Gastroesophageal sphincter (tissue), 4 donors: Measurements from ENCODE around the gene C20orf173. TPM values are rescaled to one million over a fixed set of nuclear protein-coding genes. Genes with fewer than 3 reads are reported as not detected.

Experiments
- ATAC-seq: fragments of 150-250 bp; one replicate; pipeline ENCODE4 v1.9.1; 2016; ENCODE audit warnings: mild to moderate bottlenecking, moderate library complexity
- H3K27ac ChIP-seq, 4 donors: fragments of 200-600 bp; sonication (generic) in 3 of 4; 1 replicate in 3 of 4; 2 replicates in 1 of 4; pipeline ENCODE4 v1.5.1; 2016 to 2019
- H3K27me3 ChIP-seq: fragments of 200-600 bp; sonication (generic); one replicate; pipeline ENCODE4 v1.5.1; 2019
- H3K36me3 ChIP-seq, 2 donors: fragments of 200-600 bp; sonication (generic); one replicate each; pipeline ENCODE4 v1.5.1; 2019; ENCODE audit warnings: control low read depth in 1 of 2
- H3K4me1 ChIP-seq, 3 donors: fragments of 200-600 bp; sonication (generic); 1 replicate in 2 of 3; 2 replicates in 1 of 3; pipeline ENCODE4 v1.5.1; 2016 to 2019; ENCODE audit warnings: control low read depth in 2 of 3
- H3K4me3 ChIP-seq, 2 donors: fragments of 200-600 bp; sonication (generic); one replicate each; pipeline ENCODE4 v1.5.1; 2019; ENCODE audit warnings: mild to moderate bottlenecking in 1 of 2, moderate library complexity in 1 of 2
- H3K9me3 ChIP-seq, 3 donors: fragments of 200-600 bp; sonication (generic); one replicate each; pipeline ENCODE4 v1.5.1; 2017 to 2019; ENCODE audit warnings: control low read depth in 2 of 3
- CTCF ChIP-seq, 4 experiments: fragments of 200-600 bp in 2 of 4; fragments of 450-650 bp in 2 of 4; sonication (generic) in 1 of 4; IDR thresholded peaks; one replicate each; pipeline ENCODE4 v1.5.1; 2017 to 2019; ENCODE audit warnings: antibody characterized with exemption in 4 of 4, mild to moderate bottlenecking in 2 of 4, moderate library complexity in 2 of 4
- EP300 ChIP-seq: sonication (generic); formaldehyde crosslinking; IDR thresholded peaks from one replicate; pipeline ENCODE4 v1.6.1; 2017; ENCODE audit warnings: antibody characterized with exemption, mild to moderate bottlenecking
- POLR2A ChIP-seq, 2 donors: fragments of 450-650 bp; IDR thresholded peaks; one replicate each; pipeline ENCODE4 v1.6.1; 2017; ENCODE audit warnings: antibody characterized with exemption in 2 of 2, mild to moderate bottlenecking in 2 of 2, moderate library complexity in 1 of 2
- POLR2AphosphoS5 ChIP-seq: sonication (generic); formaldehyde crosslinking; IDR thresholded peaks from one replicate; pipeline ENCODE4 v1.6.1; 2017; ENCODE audit warnings: antibody characterized with exemption
- WGBS, 2 donors: methylation state at CpG; one replicate each; pipeline ENCODE4 v1.1.5; 2018; ENCODE audit warnings: low coverage in 1 of 2; 5-methylcytosine and 5-hydroxymethylcytosine counted together
- total RNA-seq, 4 donors: library from RNA; depleted of rRNA; stranded (reverse); fragments of >200 nt; gene quantifications; one replicate each; pipeline ENCODE4 v1.1.0, GENCODE V29; 2016

C20orf173 gene
- total RNA-seq, 4 donors from 2014 or later: not detected

- Histone ChIP-seq H3K36me3 (peaks cover 0 to 98% of the 10 kb centered on the region in 2 donors), H3K4me3 (no peak overlapping the region), H3K27ac (no peak overlapping the region), H3K27me3 (no peaks in the 10 kb centered on the region), H3K4me1 (no peaks in the 10 kb centered on the region), H3K9me3 (no peaks in the 10 kb centered on the region)
- TF ChIP-seq EP300 (no peak), POLR2A (IDR thresholded peaks at IDR 0.05) (no peak), CTCF (IDR thresholded peaks at IDR 0.05) (no peak), POLR2AphosphoS5 (no peak)
- no peak for ATAC-seq
- WGBS, 2 donors: 80 to 100% methylated on average over 1 of the region's 5 CpGs
These were observed 39.7 kb downstream of the C20orf173 start for GRCh38 chr20:35489717-35490116.

- H3K4me1 ChIP-seq: no peaks in the 10 kb centered on the region
- TF ChIP-seq POLR2A (IDR thresholded peaks at IDR 0.05): no peak
- no peak for TF ChIP-seq POLR2AphosphoS5
- TF ChIP-seq EP300: no peak
- TF ChIP-seq CTCF (IDR thresholded peaks at IDR 0.05): no peak
- peaks cover 0 to 98% of the 10 kb centered on the region in 2 donors for H3K36me3 ChIP-seq
- peaks cover 0 to 3% (median 0%) of the 10 kb centered on the region in 3 donors for H3K9me3 ChIP-seq
- H3K4me3 ChIP-seq: no peak overlapping the region
- no peak overlapping the region for H3K27ac ChIP-seq
- no peak for ATAC-seq
- 96% methylated on average over 3 to 4 of the region's 4 CpGs for WGBS, 2 donors
- H3K27me3 ChIP-seq: no peaks in the 10 kb centered on the region
These were observed 42.0 kb downstream of the C20orf173 start for GRCh38 chr20:35487479-35487878.

- Histone ChIP-seq H3K4me1 (no peaks in the 10 kb centered on the region), H3K9me3 (peaks cover 0 to 3% (median 0%) of the 10 kb centered on the region in 3 donors), H3K36me3 (peaks cover 0 to 98% of the 10 kb centered on the region in 2 donors), H3K4me3 (no peak overlapping the region), H3K27ac (no peak overlapping the region), H3K27me3 (no peaks in the 10 kb centered on the region)
- WGBS, 2 donors: 87 to 100% methylated on average over 2 to 4 of the region's 5 CpGs
- no peak for TF ChIP-seq POLR2A (IDR thresholded peaks at IDR 0.05)
- TF ChIP-seq POLR2AphosphoS5: no peak
- no peak for TF ChIP-seq CTCF (IDR thresholded peaks at IDR 0.05)
- no peak for TF ChIP-seq EP300
- no peak for ATAC-seq
These were observed 49.7 kb downstream of the C20orf173 start for GRCh38 chr20:35479798-35480197.

GRCh38 chr20:35478804-35479472, 50.5 kb downstream of the C20orf173 start:
- WGBS, 2 donors: 69 to 89% methylated on average over 2 to 9 of the region's 16 CpGs
- Histone ChIP-seq H3K27ac (no peak overlapping the region), H3K36me3 (peaks cover 0 to 99% of the 10 kb centered on the region in 2 donors), H3K27me3 (no peaks in the 10 kb centered on the region), H3K4me3 (no peak overlapping the region), H3K4me1 (no peaks in the 10 kb centered on the region), H3K9me3 (no peaks in the 10 kb centered on the region)
- ATAC-seq: no peak
- no peak for TF ChIP-seq POLR2AphosphoS5
- TF ChIP-seq EP300: no peak
- no peak for TF ChIP-seq POLR2A (IDR thresholded peaks at IDR 0.05)
- no peak for TF ChIP-seq CTCF (IDR thresholded peaks at IDR 0.05)

Other genes starting within 250 kb of the C20orf173 start
- 10 to 100 TPM; 66.0 to 92.4 (median 80.8) TPM for gene EIF6, start 244.9 kb downstream of the C20orf173 start, total RNA-seq
- gene FAM83C, start 237.2 kb downstream of the C20orf173 start, total RNA-seq: 1 to 10 TPM in 1 of 4 donors, not detected in 3; 1.4 TPM
- 10 to 100 TPM; 19.9 to 56.2 (median 31.1) TPM for gene UQCC1, start 117.7 kb downstream of the C20orf173 start, total RNA-seq
- gene GDF5, start 91.4 kb downstream of the C20orf173 start, total RNA-seq: 1 to 10 TPM in 2 of 4 donors, under 1 TPM in 1, not detected in 1; 0.67 to 2.3 (median 1.1) TPM
- gene CEP250, start 74.1 kb downstream of the C20orf173 start, total RNA-seq: 10 to 100 TPM; 22.6 to 37.9 (median 30.9) TPM
- gene ERGIC3, start 12.4 kb upstream of the C20orf173 start, total RNA-seq: 100 to 1,000 TPM; 129 to 200 (median 163) TPM
- 1 to 10 TPM in 3 of 4 donors, under 1 TPM in 1; 0.85 to 3.5 (median 2.9) TPM for gene SPAG4, start 86.2 kb upstream of the C20orf173 start, total RNA-seq
- 100 to 1,000 TPM in 2 of 4 donors, 10 to 100 TPM in 2; 43.8 to 131 (median 95.2) TPM for gene CPNE1, start 135.2 kb upstream of the C20orf173 start, total RNA-seq
- 10 to 100 TPM; 18.9 to 36.3 (median 29.5) TPM for gene RBM12, start 135.2 kb upstream of the C20orf173 start, total RNA-seq
- gene NFS1, start 169.7 kb upstream of the C20orf173 start, total RNA-seq: 10 to 100 TPM; 16.8 to 40.0 (median 31.4) TPM
- 100 to 1,000 TPM; 158 to 312 (median 228) TPM for gene ROMO1, start 169.8 kb upstream of the C20orf173 start, total RNA-seq
- gene RBM39, start 212.6 kb upstream of the C20orf173 start, total RNA-seq: 100 to 1,000 TPM; 159 to 369 (median 238) TPM
- 10 to 100 TPM; 42.0 to 55.9 (median 49.2) TPM for gene PHF20, start 242.4 kb upstream of the C20orf173 start, total RNA-seq